ENCODE results near the gene PIERCE2. TPM values are rescaled to one million over a fixed set of nuclear protein-coding genes. Genes with fewer than 3 reads are reported as not detected.
"Not testable (repeated sequence)": the region's sequence is repeated elsewhere in the genome, so short reads cannot be mapped to it uniquely, and the experiment has no call there.

PIERCE2 gene
- polyA plus RNA-seq, 2 donors: 0.73 to 2.1 TPM

DNA sequence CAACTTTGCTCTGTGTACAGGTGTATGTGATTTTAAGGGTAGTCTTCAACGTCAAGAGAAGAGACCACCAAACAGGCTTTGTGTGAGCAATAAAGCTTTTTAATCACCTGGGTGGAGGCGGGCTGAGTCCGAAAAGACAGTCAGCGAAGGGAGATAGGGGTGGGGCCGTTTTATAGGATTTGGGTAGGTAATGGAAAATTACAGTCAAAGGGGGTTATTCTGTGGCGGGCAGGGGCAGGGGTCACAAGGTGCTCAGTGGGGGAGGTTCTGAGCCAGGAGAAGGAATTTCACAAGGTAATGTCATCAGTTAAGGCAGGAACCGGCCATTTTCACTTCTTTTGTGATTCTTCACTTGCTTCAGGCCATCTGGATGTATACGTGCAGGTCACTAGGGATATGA lies 9.4 kb downstream of the PIERCE2 start:
- not testable (repeated sequence) for H3K4me1 ChIP-seq (ENCODE audit: control insufficient read depth in 2 of 2, insufficient read depth in 2 of 2, low read length in 1 of 2); H3K36me3 ChIP-seq (ENCODE audit: control insufficient read depth in 2 of 2, insufficient read depth in 2 of 2, low read length in 1 of 2); H3K27me3 ChIP-seq (ENCODE audit: control insufficient read depth in 1 of 2, insufficient read depth in 2 of 2, low read length in 2 of 2); H3K27ac ChIP-seq (ENCODE audit: low read depth in 2 of 2, low read length in 1 of 2); H3K4me3 ChIP-seq (ENCODE audit: low read depth in 1 of 2, low read length in 2 of 2); H3K9me3 ChIP-seq (ENCODE audit: control insufficient read depth in 2 of 2, insufficient read depth in 1 of 2, low read depth in 1 of 2, low read length in 1 of 2)
- WGBS, 2 donors: 81% methylated on average over 8 of the region's 8 CpGs

DNA sequence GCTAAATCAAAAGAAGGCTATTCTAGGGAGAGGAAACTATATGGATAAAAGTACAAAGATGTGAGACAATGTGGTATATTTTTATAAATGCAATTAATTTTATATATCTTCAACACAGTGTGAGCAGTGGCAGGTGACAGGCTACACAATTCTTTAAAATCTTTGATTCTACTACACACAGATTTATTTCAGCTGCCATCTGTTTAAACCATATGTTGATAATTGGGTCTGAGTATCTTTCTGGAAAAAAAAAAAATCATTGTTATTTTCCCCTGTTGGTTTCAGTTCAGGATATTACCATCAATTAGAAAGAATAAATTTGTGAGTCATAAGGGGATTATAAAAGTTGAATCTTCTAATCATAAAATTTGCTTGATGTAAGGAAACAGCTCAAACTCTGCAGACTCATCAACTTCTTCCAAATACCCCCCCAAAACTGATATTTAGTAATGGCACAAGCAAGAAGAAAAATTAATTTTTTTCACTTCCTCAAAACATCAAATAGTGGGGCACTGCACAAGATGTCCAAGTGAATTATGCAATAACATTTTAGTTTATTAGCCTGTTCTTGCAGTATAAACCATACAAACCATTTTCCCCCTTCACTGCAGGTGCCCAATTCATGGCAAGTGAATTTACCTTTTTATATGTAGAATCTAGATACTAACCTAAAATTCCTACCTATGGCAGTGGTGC lies 12.0 kb downstream of the PIERCE2 start:
- H3K36me3 ChIP-seq (ENCODE audit: control insufficient read depth in 2 of 2, insufficient read depth in 2 of 2, low read length in 1 of 2): no peaks in the 10 kb centered on the region
- H3K9me3 ChIP-seq (ENCODE audit: control insufficient read depth in 2 of 2, insufficient read depth in 1 of 2, low read depth in 1 of 2, low read length in 1 of 2): no peaks in the 10 kb centered on the region
- no peaks in the 10 kb centered on the region for H3K27me3 ChIP-seq (ENCODE audit: control insufficient read depth in 1 of 2, insufficient read depth in 2 of 2, low read length in 2 of 2)
- no peaks in the 10 kb centered on the region for H3K4me1 ChIP-seq (ENCODE audit: control insufficient read depth in 2 of 2, insufficient read depth in 2 of 2, low read length in 1 of 2)
- no peak overlapping the region for H3K4me3 ChIP-seq (ENCODE audit: low read depth in 1 of 2, low read length in 2 of 2)
- H3K27ac ChIP-seq (ENCODE audit: low read depth in 2 of 2, low read length in 1 of 2): no peak overlapping the region

DNA sequence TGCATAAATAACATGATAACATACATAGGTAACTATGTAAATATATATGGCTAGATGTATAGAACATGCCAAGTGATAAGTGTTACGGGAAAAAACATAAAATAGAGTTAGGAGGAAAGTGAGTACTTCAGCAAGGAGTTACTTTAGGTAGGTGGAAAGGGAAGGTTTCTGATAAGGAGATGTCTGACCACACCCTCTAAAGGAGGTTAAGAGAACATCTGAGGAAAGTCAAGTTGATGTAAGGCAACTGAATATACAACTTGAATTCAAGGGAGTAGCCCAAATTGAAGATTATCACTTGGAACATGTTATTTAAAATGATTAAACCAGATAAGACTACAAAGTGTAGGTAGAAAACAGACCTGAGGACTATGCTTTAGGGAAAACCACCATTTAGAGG lies 13.8 kb downstream of the PIERCE2 start:
- H3K36me3 ChIP-seq (ENCODE audit: control insufficient read depth in 2 of 2, insufficient read depth in 2 of 2, low read length in 1 of 2): no peaks in the 10 kb centered on the region
- H3K9me3 ChIP-seq (ENCODE audit: control insufficient read depth in 2 of 2, insufficient read depth in 1 of 2, low read depth in 1 of 2, low read length in 1 of 2): no peaks in the 10 kb centered on the region
- H3K4me1 ChIP-seq (ENCODE audit: control insufficient read depth in 2 of 2, insufficient read depth in 2 of 2, low read length in 1 of 2): no peaks in the 10 kb centered on the region
- WGBS, 2 donors: 0% methylated on average over 1 of the region's 1 CpG
- no peaks in the 10 kb centered on the region for H3K27me3 ChIP-seq (ENCODE audit: control insufficient read depth in 1 of 2, insufficient read depth in 2 of 2, low read length in 2 of 2)
- H3K27ac ChIP-seq (ENCODE audit: low read depth in 2 of 2, low read length in 1 of 2): no peak overlapping the region
- H3K4me3 ChIP-seq (ENCODE audit: low read depth in 1 of 2, low read length in 2 of 2): no peak overlapping the region

DNA sequence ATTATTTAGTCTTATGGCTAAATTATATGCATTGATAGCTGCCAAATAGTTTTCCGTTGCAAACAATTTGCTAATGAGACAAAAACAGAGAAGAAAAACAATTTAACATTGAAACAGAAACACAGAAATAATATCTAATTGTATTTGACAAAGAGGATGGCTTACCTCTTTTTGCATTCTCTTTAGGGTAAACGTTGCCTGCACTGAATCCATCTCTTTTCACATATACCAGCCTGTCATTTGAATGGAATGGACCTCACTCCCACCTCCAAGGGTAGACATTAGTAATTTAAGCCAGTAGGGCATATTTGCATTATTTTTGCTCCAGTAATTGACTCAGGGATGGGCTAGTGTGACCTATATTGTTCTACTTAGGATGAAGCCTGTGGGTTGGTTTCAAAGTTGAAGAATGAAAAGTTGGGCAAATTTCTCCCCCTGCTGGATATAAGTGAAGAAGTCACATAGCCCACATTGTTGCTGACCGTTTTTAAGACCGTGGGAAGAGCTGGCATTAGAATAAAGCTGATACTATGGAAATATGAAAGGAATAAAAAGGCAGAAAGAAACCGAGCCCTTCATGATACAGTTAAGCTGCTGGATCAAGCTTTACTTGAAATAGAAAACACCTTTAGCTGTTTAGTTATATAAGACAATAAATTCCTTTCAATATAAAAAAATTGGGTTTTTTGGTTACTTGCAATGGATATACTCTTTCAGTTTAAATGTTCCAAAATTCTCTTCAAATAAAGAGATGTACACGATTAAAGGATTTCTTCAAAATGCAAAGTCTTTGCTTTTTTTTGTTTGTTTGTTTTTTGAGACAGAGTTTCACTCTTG lies 26.9 kb downstream of the PIERCE2 start:
- no peaks in the 10 kb centered on the region for H3K4me1 ChIP-seq (ENCODE audit: control insufficient read depth in 2 of 2, insufficient read depth in 2 of 2, low read length in 1 of 2)

DNA sequence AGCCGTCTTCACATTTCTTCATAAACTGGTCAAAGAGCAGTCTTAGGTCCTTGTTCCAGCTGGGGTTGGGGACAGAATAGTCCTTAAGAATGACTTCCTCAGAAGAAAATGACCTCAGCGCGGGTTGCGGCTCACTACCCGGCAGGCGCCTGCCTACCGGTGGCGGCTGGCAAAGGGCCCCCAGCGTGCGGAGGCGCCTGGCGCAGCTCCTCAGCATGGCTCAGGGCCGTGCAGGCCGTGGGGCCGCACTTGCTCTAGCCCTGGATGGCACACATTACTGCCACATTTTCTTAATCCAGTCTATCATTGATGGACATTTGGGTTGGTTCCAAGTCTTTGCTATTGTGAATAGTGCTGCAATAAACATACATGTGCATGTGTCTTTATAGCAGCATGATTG lies 34.8 kb downstream of the PIERCE2 start:
- not testable (repeated sequence) for H3K27ac ChIP-seq (ENCODE audit: low read depth in 2 of 2, low read length in 1 of 2); H3K9me3 ChIP-seq (ENCODE audit: control insufficient read depth in 2 of 2, insufficient read depth in 1 of 2, low read depth in 1 of 2, low read length in 1 of 2); H3K4me3 ChIP-seq (ENCODE audit: low read depth in 1 of 2, low read length in 2 of 2); H3K36me3 ChIP-seq (ENCODE audit: control insufficient read depth in 2 of 2, insufficient read depth in 2 of 2, low read length in 1 of 2); H3K27me3 ChIP-seq (ENCODE audit: control insufficient read depth in 1 of 2, insufficient read depth in 2 of 2, low read length in 2 of 2); H3K4me1 ChIP-seq (ENCODE audit: control insufficient read depth in 2 of 2, insufficient read depth in 2 of 2, low read length in 1 of 2)
- WGBS, 2 donors: 90 to 97% methylated on average over 15 of the region's 15 CpGs

More for the DNA sequence above, 26.9 kb downstream of the PIERCE2 start:
- Histone ChIP-seq H3K36me3 (ENCODE audit: control insufficient read depth in 2 of 2, insufficient read depth in 2 of 2, low read length in 1 of 2) (no peaks in the 10 kb centered on the region), H3K27ac (ENCODE audit: low read depth in 2 of 2, low read length in 1 of 2) (no peak overlapping the region), H3K4me3 (ENCODE audit: low read depth in 1 of 2, low read length in 2 of 2) (no peak overlapping the region), H3K9me3 (ENCODE audit: control insufficient read depth in 2 of 2, insufficient read depth in 1 of 2, low read depth in 1 of 2, low read length in 1 of 2) (no peaks in the 10 kb centered on the region), H3K27me3 (ENCODE audit: control insufficient read depth in 1 of 2, insufficient read depth in 2 of 2, low read length in 2 of 2) (no peaks in the 10 kb centered on the region)
- 32 to 34% methylated on average over 6 of the region's 6 CpGs for WGBS, 2 donors

DNA sequence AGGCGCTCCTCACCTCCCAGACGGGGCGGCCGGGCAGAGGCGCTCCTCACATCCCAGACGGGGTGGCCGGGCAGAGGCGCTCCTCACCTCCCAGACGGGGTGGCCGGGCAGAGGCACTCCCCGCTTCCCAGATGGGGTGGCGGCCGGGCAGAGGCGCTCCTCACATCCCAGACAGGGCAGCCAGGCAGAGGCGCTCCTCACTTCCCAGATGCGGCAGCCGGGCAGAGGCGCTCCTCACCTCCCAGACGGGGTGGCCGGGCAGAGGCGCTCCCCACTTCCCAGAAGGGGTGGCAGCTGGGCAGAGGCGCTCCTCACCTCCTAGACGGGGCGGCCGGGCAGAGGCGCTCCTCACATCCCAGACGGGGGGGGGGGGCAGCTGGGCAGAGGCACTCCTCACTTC lies 37.6 kb downstream of the PIERCE2 start:
- not testable (repeated sequence) for H3K27ac ChIP-seq (ENCODE audit: low read depth in 2 of 2, low read length in 1 of 2); H3K36me3 ChIP-seq (ENCODE audit: control insufficient read depth in 2 of 2, insufficient read depth in 2 of 2, low read length in 1 of 2); H3K9me3 ChIP-seq (ENCODE audit: control insufficient read depth in 2 of 2, insufficient read depth in 1 of 2, low read depth in 1 of 2, low read length in 1 of 2); H3K4me1 ChIP-seq (ENCODE audit: control insufficient read depth in 2 of 2, insufficient read depth in 2 of 2, low read length in 1 of 2); H3K27me3 ChIP-seq (ENCODE audit: control insufficient read depth in 1 of 2, insufficient read depth in 2 of 2, low read length in 2 of 2); H3K4me3 ChIP-seq (ENCODE audit: low read depth in 1 of 2, low read length in 2 of 2)
- 83 to 95% methylated on average over 19 to 27 of the region's 27 CpGs for WGBS, 2 donors

DNA sequence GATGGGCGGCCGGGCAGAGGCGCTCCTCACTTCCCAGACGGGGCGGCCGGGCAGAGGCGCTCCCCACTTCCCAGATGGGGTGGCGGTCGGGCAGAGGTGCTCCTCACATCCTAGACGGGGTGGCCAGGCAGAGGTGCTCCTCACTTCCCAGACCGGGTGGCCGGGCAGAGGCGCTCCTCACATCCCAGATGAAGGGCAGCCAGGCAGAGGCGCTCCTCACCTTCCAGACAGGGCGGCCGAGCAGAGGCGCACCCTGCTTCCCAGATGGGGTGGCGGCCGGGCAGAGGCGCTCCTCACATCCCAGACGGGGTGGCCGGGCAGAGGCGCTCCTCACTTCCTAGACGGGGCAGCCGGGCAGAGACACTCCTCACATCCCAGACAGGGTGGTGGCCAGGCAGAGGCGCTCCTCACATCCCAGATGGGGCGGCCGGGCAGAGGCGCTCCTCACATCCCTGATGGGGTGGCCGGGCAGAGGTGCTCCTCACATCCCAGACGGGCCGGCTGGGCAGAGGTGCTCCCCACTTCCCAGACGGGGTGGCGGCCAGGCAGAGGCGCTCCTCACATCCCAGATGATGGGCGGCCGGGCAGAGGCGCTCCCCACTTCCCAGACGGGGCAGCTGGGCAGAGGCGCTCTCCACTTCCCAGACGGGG lies 38.2 kb downstream of the PIERCE2 start:
- not testable (repeated sequence) for H3K4me1 ChIP-seq (ENCODE audit: control insufficient read depth in 2 of 2, insufficient read depth in 2 of 2, low read length in 1 of 2); H3K9me3 ChIP-seq (ENCODE audit: control insufficient read depth in 2 of 2, insufficient read depth in 1 of 2, low read depth in 1 of 2, low read length in 1 of 2); H3K4me3 ChIP-seq (ENCODE audit: low read depth in 1 of 2, low read length in 2 of 2); H3K27ac ChIP-seq (ENCODE audit: low read depth in 2 of 2, low read length in 1 of 2); H3K27me3 ChIP-seq (ENCODE audit: control insufficient read depth in 1 of 2, insufficient read depth in 2 of 2, low read length in 2 of 2); H3K36me3 ChIP-seq (ENCODE audit: control insufficient read depth in 2 of 2, insufficient read depth in 2 of 2, low read length in 1 of 2)
- 98 to 99% methylated on average over 37 to 41 of the region's 41 CpGs for WGBS, 2 donors

DNA sequence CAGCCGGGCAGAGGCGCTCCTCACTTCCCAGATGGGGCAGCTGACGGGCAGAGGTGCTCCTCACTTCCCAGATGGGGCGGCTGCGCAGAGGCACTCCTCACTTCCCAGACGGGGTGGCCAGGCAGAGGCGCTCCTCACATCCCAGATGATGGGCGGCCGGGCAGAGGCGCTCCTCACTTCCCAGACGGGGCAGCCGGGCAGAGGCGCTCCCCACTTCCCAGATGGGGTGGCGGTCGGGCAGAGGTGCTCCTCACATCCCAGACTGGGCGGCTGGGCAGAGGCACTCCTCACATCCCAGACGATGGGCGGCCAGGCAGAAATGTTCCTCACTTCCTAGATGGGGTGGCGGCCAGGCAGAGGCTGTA lies 38.7 kb downstream of the PIERCE2 start:
- WGBS, 2 donors: 98 to 100% methylated on average over 17 to 19 of the region's 19 CpGs
- H3K27me3 ChIP-seq (ENCODE audit: control insufficient read depth in 1 of 2, insufficient read depth in 2 of 2, low read length in 2 of 2): not testable (repeated sequence)

DNA sequence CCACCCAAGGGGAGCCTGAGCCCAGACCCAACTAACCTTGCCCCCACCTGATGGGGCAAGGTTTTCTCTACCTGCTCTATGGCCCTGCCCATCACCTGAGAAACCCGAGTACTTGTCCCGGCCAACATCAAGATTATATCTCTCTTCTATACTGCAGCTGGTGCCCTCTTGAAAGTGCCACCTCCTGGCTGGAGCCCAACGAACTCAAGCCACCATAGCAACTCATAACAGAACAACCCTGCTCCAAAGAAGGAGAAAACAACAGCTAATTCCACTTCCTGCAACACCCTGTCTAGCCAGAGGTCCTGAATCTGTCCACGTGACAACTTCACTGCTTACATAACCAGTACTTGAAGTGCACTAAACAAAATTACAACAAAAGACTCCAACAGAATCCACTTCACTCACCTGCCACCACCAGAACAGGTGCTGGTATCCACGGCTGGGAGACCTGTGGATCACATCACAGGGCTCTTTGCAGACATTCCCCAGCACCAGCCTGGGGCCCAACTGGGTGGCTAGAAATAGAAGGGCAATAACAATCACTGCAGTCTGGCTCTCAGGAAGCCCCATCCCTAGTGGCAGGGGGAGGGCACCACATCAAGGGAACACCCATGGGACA lies 49.2 kb downstream of the PIERCE2 start:
- no peak overlapping the region for H3K27ac ChIP-seq (ENCODE audit: low read depth in 2 of 2, low read length in 1 of 2)
- H3K9me3 ChIP-seq (ENCODE audit: control insufficient read depth in 2 of 2, insufficient read depth in 1 of 2, low read depth in 1 of 2, low read length in 1 of 2): peaks cover 0 to 2% of the 10 kb centered on the region in 2 donors
- no peaks in the 10 kb centered on the region for H3K36me3 ChIP-seq (ENCODE audit: control insufficient read depth in 2 of 2, insufficient read depth in 2 of 2, low read length in 1 of 2)
- H3K4me3 ChIP-seq (ENCODE audit: low read depth in 1 of 2, low read length in 2 of 2): no peak overlapping the region
- WGBS, 2 donors: 81% methylated on average over 5 of the region's 5 CpGs
- no peaks in the 10 kb centered on the region for H3K27me3 ChIP-seq (ENCODE audit: control insufficient read depth in 1 of 2, insufficient read depth in 2 of 2, low read length in 2 of 2)
- H3K4me1 ChIP-seq (ENCODE audit: control insufficient read depth in 2 of 2, insufficient read depth in 2 of 2, low read length in 1 of 2): no peaks in the 10 kb centered on the region

More for the DNA sequence above, 38.7 kb downstream of the PIERCE2 start:
- H3K27ac ChIP-seq (ENCODE audit: low read depth in 2 of 2, low read length in 1 of 2); H3K36me3 ChIP-seq (ENCODE audit: control insufficient read depth in 2 of 2, insufficient read depth in 2 of 2, low read length in 1 of 2); H3K4me1 ChIP-seq (ENCODE audit: control insufficient read depth in 2 of 2, insufficient read depth in 2 of 2, low read length in 1 of 2); H3K4me3 ChIP-seq (ENCODE audit: low read depth in 1 of 2, low read length in 2 of 2); H3K9me3 ChIP-seq (ENCODE audit: control insufficient read depth in 2 of 2, insufficient read depth in 1 of 2, low read depth in 1 of 2, low read length in 1 of 2): not testable (repeated sequence)
